GM19372 (cell line): Measurements from ENCODE around the gene ASPHD1.
"Not testable (repeated sequence)": the region's sequence is repeated elsewhere in the genome, so short reads cannot be mapped to it uniquely, and the experiment has no call there.

Experiments
- ATAC-seq: cut with Tn5 transposase; IDR thresholded peaks from one replicate; pipeline ENCODE4 v1.9.1; 2021; ENCODE audit warnings: mild to moderate bottlenecking, low read depth, moderate library complexity; ENCODE audit not compliant: unreplicated experiment

The ASPHD1 gene

GRCh38 chr16:29900102-29900887 lies at the start of gene ASPHD1:
Gene ASPHD1, plus strand, starts transcription at chr16:29900488. Its CDS starts 484 bp downstream, at chr16:29900972.
- peak; percentile 59 for ATAC-seq

GRCh38 chr16:29850998-29851397 lies 49.3 kb upstream of the ASPHD1 start:
- ATAC-seq, result no peak

DNA sequence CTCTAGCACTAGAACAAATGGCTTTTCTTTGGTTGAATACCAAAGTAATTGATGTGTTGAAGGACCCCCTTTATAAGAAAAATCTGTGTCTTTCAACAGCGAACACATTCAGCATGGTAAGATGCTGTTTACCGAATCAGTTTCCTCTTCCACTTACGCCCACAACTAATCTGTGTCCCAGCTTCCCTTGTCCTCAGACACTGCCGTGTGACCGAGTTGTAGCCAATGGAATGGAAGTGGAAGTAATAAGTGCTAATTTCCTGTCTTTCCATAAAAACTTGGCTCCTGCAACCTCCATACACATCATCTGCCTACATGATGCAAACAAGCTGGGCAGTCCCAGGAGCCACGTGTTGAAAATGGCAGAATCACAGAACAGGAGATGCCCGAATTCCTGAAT lies 47.6 kb upstream of the ASPHD1 start:
- no peak for ATAC-seq

- ATAC-seq, result no peak
Observed at GRCh38 chr16:29854520-29855100, 45.7 kb upstream of the ASPHD1 start.

DNA sequence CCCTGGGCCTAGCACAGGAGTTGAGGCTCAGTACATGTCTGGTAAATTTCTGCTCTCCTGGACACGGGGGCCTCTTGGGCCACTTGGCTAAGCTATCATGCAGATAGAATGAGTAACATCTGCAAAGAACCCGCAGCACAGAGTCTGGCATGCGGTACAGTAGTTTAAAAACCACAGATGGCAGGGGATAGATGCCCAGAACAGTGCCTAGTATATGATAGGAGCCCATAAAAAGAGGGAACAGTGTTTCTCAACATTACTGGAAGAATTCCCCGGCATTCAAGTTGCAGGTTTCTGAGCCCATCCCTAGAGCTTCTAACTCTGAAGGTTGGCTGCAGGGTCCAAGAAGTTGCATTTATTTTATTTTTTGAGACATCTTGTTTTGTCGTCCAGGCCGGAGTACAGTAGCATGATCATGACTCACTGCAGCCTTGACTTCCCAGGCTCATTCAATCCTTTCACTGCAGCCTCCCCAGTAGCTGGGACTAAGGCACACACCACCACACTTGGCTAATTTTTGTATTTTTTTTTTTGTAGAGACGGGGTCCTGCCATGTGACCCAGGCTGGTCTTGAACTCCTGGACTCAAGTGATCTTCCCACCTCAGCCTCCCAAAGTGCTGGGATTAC lies 43.0 kb upstream of the ASPHD1 start:
- ATAC-seq, result no peak

- no peak for ATAC-seq
Observed at GRCh38 chr16:29858149-29858849, 42.0 kb upstream of the ASPHD1 start.

DNA sequence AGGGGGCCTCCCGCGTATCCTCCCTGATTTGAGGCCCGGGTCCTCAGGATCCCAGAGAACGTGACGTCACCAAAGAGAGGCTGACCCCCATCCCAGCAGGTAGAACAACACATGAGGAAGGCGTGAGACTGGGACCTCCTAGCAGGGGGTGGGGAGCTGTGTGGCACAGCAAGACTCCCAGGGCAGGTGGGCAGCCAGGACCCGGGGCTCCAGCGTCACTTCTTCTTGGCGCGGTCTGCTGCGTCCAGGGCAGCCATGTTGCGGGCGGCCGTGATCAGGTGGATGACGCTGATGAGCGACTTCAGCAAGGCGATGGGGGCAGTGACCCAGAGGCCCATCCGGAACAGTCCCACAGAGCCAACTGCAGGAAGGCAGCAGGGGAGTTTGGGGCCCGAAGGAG lies 41.3 kb upstream of the ASPHD1 start:
- ATAC-seq, result no peak

GRCh38 chr16:29860218-29860617 lies 40.1 kb upstream of the ASPHD1 start:
- ATAC-seq, result no peak

GRCh38 chr16:29862383-29862883 lies 37.9 kb upstream of the ASPHD1 start:
- ATAC-seq, result peak; percentile 6

DNA sequence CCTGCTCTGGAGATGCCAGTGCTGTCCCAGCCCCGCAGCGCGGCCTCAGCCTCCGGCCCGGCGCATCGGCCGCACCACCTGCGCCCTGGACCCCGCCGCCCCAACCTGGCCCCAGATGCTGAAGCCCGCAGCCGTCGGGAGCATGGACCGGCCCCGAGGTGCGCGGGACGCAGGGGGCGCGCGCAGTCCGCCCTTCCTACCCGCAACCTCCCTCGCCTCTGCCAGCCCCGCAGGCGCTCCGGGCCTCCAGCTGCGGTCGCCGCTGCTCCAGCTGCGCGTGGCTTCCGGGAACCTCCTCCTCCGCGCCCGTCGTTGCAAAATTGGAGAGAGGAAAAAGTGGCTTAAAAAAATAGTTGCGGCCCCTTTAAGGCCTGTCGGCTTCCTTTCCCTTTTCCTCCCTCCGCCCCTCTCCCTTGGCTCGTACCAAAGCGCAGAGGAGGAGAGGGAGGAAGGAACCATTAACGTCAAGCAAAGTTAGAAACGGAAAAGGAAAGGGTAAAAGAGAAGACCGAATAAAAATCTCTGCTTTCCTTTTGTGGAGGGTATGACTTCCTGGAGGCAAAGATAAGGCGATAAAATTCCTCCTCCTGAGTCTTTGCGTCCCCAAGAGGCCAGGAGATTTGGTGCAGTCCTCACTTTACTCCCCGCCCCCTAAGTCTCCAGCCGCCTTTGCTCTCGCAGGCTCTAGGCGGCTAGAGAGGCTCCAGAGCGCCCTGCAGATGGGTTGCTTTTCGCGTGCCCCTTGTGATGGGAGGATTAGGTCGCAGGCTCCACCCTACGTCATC lies 37.2 kb upstream of the ASPHD1 start, which contains the start of gene CDIPT:
TSS of gene CDIPT (minus strand) at position 343 of the 785 bp plus-strand sequence. CDS start 369 bp downstream, outside the sequence.
- peak; percentile 91 for ATAC-seq

DNA sequence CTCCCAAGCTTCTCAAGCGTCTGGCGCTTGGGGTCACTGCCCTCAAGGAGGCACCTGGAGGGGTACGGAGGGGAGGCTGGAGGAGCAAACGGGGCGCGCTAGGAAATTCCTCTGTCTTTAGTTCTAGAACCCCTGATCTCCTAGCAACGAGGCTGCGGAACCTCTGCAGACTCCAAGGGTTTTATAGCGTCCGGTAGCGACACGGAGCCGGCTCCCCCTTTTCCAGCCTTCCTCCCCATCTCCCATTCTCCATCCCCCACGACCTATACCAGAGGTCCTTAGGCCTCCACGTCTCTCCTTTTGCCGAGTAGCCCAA lies 36.7 kb upstream of the ASPHD1 start:
- ATAC-seq, result no peak

- no peak for ATAC-seq
Observed at GRCh38 chr16:29864205-29864604, 36.1 kb upstream of the ASPHD1 start.

DNA sequence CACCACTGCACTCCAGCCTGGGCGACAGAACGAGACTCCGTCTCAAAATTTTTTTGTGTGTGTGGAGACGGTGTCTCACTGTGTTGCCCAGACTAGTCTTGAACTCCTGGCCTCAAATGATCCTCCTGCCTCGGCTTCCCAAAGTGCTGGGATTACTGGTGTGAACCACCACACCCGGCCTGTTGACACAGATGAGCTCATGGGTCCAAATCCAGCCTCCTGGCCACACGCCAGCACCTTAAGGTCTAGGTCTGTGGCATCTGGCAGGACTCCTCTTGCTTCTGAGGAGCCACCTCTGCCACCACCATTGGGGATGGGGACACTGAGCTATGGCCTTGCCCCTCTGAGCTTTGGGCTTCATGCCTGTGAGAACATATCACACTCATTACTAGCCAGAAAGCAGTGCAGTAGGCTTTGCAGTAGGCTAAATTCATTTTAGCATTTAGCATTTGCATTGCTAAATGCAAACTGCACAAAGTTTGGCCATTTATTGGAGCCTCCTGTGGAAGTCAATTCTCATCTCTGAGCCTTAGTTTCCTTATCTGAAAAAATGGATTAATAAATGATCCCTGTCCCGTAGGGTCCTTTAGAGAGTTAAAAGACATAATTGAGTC lies 31.8 kb upstream of the ASPHD1 start:
- ATAC-seq, result no peak

DNA sequence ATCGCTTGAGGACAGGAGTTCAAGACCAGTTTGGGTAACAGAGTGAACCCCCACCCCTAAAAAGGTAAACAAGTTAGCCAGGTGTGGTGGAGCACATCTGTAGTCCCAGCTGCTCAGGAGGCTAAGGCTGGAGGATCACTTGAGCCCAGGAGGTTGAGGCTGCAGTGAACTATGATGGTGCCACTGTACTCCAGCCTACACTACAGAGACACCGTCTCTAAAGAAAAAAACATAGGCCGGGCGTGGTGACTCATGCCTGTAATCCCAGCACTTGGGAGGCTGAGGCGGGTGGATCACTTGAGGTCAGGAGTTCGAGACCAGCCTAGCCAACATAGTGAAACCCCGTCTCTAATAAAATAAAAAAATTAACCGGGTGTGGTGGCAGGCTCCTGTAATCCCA lies 31.2 kb upstream of the ASPHD1 start:
- not testable (repeated sequence) for ATAC-seq

GRCh38 chr16:29871822-29872546 lies 28.3 kb upstream of the ASPHD1 start:
- ATAC-seq, result no peak

- no peak for ATAC-seq
Observed at GRCh38 chr16:29873319-29873718, 27.0 kb upstream of the ASPHD1 start.

DNA sequence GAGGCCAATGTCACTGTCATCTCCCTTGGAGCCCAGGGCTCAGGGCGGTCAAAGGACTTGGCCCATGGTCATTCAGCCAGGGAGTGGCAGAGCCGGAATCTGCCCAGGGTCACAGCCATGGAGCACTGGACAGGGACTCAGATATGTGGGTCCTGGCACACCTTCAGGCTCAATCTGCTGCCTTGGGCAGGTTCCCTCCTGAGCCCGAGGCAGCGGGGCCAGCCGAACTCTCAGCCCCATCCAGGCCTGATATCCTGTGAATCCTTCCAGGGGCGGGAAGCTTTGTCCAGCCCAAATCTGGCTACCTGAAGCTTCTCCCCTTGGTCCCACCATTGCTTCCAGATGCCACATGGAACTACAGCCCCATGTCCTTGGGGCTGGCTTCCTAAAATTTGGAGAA lies 25.1 kb upstream of the ASPHD1 start:
- no peak for ATAC-seq

- no peak for ATAC-seq
Observed at GRCh38 chr16:29876217-29876593, 24.1 kb upstream of the ASPHD1 start.

GRCh38 chr16:29876594-29877249 lies 23.6 kb upstream of the ASPHD1 start:
- ATAC-seq, result no peak
